K562 (cell line): ENCODE results near the gene GFI1.

ENCODE experiments used
- CBX1 ChIP-seq: sonication (generic); IDR thresholded peaks from 2 replicates; pipeline ENCODE4 v1.6.1; 2016; ENCODE audit warnings: antibody characterized with exemption, low read depth, mild to moderate bottlenecking
- EP300 ChIP-seq: IDR thresholded peaks from 2 replicates; pipeline ENCODE4 v1.6.1; 2012; ENCODE audit warnings: low read length, improper control_type of control experiment
- SP1 ChIP-seq: sonication (generic); formaldehyde crosslinking; IDR thresholded peaks from 2 replicates; pipeline ENCODE4 v1.8.1; 2022; ENCODE audit warnings: mild to moderate bottlenecking, missing genetic modification reagents
- TAF1 ChIP-seq: IDR thresholded peaks from 2 replicates; pipeline ENCODE4 v1.6.1; 2011; ENCODE audit warnings: mild to moderate bottlenecking, low read length, moderate library complexity; ENCODE audit not compliant: insufficient read depth, control insufficient read depth, severe bottlenecking; ENCODE audit errors: extremely low read depth
- TF ChIP-seq, protein P1 (sequence below), 3 experiments: IDR thresholded peaks in 2 of 3; conservative IDR thresholded peaks in 1 of 3; 2 replicates each; pipeline ENCODE4 v1.5.1; 2011 to 2012; ENCODE audit warnings: low read length in 3 of 3, mild to moderate bottlenecking in 3 of 3, control low read depth in 2 of 3, improper control_type of control experiment in 1 of 3, inconsistent platforms in 1 of 3, low read depth in 1 of 3, mixed read lengths in 1 of 3, moderate library complexity in 1 of 3; ENCODE audit not compliant: insufficient read depth in 2 of 3

GRCh38 chr1:92476071-92476631 lies 10.6 kb downstream of the GFI1 start:
- no peak for TF ChIP-seq EP300
- TF ChIP-seq, protein P1, sequence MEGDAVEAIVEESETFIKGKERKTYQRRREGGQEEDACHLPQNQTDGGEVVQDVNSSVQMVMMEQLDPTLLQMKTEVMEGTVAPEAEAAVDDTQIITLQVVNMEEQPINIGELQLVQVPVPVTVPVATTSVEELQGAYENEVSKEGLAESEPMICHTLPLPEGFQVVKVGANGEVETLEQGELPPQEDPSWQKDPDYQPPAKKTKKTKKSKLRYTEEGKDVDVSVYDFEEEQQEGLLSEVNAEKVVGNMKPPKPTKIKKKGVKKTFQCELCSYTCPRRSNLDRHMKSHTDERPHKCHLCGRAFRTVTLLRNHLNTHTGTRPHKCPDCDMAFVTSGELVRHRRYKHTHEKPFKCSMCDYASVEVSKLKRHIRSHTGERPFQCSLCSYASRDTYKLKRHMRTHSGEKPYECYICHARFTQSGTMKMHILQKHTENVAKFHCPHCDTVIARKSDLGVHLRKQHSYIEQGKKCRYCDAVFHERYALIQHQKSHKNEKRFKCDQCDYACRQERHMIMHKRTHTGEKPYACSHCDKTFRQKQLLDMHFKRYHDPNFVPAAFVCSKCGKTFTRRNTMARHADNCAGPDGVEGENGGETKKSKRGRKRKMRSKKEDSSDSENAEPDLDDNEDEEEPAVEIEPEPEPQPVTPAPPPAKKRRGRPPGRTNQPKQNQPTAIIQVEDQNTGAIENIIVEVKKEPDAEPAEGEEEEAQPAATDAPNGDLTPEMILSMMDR (IDR thresholded peaks at IDR 0.05 in 2 of 3, conservative IDR thresholded peaks at IDR 0.05 in 1 of 3; ENCODE audit: insufficient read depth in 2 of 3, low read depth in 1 of 3, low read length in 3 of 3) = no peak
- TF ChIP-seq TAF1 = no peak
- no peak for TF ChIP-seq CBX1
- TF ChIP-seq SP1 = no peak
